ENCODE measurements around the gene RBM33. TPM values are rescaled to one million over a fixed set of nuclear protein-coding genes. Genes with fewer than 3 reads are reported as not detected.

The RBM33 gene
- total and polyA plus RNA-seq, 9 of the 15 experiments (the other 6 are each of a cell fraction or from before 2014, with no cell fraction given), result 4.4 to 80.7 (median 27.3) TPM

- TF ChIP-seq ZNF407 (IDR thresholded peaks at IDR 0.05; ENCODE audit: low read depth), result no peak
- TF ChIP-seq JUND (IDR thresholded peaks at IDR 0.05; ENCODE audit: borderline replicate concordance, low read depth, low read length), result no peak
- TF ChIP-seq JUND (tag; IDR thresholded peaks at IDR 0.05; ENCODE audit: borderline replicate concordance, low read depth, low read length), result no peak
Measured at GRCh38 chr7:155680124-155680523, 35.7 kb downstream of the RBM33 start (continued).

Measured in K562 (cell line).